GM19452 (cell line): ENCODE measurements around the gene CELF5.

Experiments
- ATAC-seq: cut with Tn5 transposase; IDR thresholded peaks from one replicate; pipeline ENCODE4 v1.9.1; 2021; ENCODE audit not compliant: unreplicated experiment

The CELF5 gene

DNA sequence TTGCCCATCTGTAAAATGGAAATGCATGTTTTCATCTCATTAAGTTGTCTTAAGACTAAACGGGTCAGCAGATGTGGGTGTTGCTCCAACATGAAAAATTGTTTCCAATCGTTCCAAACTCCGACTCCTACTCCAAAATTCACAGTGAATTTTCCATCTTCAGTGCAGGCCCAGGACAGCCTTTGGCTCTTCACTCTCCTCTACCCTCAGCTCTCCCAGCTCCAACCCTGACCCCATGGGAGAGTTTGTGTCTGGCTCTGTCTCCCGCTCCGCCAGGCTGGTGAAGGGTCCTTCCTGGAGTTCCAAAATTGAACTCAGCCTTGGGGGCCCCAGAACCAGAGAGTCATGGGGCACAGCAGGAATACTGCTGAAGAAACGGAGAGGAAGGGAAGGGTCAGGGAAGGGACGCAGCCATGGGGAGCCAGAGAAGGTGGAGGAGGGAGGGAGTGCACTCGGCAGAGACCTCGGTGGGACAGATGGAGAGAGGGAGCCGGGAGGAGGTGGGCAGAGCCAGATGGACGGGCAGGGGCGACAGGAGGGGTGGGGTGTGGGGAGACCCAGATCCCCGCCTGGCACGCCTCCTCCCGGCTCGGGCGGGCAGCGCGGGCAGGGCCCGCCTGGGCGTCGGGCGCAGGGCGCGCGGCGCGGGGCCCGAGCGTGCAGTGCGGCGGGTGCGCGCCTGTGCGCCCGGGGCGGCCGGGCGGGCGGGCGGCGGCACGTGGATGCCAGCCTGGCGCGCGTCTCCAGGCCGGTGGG is 45.6 kb downstream of the CELF5 start:
- no peak for ATAC-seq

DNA sequence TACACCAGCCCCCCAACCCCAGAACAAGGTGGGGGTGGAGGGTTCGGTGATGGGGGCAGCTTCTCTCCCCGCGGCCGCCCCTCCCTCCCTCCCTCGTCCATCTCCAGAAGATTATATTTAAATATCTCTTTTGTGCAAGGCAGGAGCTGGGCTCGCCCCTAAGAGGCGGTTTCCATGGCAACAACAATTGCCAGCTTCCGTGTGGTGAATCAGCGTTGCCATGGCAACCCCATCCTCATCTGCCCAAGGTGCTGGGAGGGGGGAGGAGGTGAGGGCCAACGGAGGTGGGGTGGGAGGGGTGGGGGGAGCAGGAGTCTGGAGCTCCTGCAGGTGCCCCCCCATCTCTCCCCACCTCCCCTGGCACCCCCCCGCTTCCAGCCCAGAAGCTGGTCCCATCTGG is 46.4 kb downstream of the CELF5 start:
- no peak for ATAC-seq

DNA sequence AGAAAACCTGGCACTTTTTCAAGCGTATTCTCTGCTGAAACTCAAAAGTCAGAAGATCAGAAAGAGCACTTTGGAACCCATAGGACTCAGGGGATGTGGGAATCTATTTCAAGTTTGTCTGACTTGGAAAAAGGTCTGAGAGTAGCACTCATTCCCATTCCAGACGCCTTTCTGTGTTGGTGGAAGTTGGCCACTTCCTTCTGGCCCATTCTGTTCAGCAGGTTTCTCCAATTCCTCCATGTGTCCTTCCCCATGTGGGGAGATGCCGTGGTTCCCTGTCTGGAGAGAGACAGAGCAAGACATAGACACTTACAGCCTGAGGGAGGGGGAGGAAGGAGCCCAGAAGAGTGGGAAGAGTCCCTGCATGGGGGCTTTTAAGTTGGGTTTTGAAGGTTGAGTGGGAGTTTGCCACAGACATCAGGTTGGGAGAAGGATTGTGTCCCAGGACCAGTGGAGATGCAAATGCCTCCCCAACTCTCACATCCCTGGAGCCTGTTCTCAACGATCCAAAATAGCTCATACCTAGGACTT is 48.0 kb downstream of the CELF5 start:
- no peak for ATAC-seq

DNA sequence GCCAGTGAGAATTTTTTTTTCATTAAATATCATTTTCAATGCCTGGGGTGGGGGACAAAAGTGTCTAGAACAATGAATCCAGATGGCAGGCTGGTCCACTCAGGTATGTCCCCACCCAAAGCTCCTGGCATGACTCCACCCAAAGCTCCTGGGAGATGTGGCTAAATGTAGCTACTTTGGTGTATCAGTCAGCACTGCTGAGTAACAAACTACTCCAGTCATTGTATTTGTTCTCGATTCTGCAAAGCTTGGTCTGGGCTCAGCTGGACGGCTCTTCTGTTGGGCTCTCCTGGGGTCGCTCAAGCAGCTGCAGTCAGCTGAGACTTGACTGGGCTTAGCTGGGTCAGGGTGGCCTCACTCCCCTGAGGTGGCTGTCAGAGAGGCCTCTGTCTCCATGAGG is 48.5 kb downstream of the CELF5 start:
- ATAC-seq = no peak

DNA sequence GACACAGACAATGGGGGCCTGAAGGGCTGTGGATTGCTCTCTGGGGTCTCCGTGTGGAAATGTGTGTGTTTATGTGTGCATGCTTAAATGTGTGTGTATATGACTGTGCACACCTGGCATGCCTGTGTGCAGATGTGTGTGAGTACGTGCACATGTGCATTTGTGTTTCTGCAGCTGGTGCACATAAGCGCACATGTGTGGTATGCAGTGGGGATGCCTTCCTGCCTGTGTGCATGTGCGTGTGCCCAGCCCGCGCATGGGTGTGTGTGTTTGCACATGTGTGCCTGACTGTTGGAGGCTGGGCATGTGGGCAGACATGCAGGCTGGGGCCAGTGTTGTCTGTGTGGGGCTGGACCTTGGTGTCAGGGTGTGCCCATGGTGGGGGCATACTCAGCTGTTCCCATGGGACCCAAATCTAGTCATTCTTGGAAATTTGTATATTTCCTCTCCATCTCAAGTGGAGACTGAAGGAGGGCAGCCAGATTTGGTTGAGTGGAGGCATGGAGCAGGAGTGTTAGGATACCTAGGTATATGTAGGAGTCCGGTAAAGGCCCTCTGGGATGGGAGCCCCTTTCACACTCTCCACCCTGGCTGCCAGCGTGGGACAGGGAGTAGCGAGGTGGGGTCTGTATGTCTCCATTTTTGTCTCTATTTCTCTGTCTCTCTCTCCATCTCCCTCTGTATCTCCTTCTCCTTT is 49.9 kb downstream of the CELF5 start:
- no peak for ATAC-seq

DNA sequence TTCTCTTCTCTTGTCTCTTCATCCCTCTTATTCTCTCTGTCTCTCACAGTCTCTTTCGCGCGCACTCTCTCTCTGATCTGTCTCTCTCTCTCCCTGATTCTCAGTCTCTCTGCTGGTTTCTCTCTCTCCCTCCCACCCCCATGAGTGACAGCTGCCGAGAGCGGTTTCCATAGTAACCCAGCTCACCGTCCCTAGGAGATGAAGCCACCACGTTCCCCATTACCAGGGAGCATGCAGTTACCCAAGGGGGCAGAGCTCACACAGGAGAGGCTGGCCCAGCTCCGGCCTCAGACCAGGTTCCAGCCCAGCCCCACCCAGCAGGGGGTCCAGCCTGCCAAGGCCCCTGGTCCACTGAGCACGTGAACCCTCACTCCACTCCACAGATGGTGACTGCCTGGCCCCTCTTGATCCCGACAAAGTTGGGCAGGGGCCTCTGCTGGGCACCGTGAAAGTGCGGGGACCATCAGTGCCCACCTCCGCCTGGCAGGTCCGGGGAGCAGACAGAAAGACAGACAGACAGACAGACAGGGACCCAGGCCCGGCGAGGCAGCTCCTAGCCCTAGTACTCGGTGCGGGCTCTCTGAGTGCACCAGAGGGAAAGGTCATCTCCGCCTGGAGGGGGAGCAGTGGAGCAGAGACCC is 50.6 kb downstream of the CELF5 start:
- ATAC-seq = no peak

DNA sequence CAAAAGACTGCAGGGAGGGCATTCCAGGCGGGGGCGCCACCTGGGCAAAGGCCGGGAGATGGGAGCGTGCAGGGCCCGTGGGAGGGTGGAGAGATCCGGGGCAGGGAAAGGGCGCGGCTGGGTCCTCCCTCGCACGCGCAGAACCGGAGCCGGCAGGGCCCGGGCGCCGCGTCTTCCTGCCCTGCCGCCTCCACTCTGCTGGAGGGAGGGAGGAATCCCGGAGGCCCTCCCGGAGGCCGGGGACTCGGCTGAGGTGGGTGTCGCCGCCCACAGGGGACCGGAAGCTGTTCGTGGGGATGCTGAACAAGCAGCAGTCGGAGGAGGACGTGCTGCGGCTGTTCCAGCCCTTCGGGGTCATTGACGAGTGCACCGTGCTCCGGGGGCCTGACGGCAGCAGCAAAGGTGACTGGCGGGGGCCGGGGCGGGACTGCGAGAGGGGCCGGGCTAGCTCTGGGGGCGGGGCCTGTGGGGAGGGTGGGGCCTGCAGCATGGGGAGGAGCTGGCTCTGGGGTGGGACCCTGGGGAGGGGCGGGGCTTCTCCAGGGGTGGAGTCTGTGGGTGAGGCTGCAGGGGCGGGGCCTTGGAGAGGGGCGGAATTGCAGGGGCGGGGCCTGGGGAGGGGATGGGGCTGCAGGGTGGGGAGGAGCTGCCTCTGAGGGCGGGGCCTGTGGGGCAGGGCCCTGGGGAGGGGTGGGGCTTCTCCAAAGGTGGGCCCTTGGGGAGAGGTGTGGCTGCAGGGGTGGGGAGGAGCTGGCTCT is 51.3 kb downstream of the CELF5 start:
- no peak for ATAC-seq

DNA sequence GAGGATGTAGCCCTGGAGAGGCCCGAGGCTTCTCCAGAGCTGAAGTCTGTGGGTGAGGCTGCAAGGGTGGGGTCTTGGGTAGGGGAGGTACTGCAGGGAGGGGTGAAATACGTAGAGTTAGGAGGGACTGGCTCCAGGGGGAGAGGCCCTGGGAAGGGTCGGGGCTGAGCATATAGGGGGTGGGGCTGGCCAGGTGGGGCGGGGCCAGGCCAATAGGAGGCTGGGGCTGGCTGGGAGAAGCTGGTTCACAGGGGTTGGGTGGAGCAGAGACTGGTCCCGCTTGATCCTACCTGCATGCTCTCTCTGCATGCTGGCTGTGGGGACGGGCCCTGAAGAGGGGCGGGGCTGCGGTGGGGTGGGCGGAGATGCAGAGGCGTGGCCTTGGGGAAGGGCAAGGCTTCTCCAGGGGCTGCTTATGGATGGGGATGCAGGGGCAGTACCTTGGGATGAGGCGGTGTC is 51.9 kb downstream of the CELF5 start:
- no peak for ATAC-seq

DNA sequence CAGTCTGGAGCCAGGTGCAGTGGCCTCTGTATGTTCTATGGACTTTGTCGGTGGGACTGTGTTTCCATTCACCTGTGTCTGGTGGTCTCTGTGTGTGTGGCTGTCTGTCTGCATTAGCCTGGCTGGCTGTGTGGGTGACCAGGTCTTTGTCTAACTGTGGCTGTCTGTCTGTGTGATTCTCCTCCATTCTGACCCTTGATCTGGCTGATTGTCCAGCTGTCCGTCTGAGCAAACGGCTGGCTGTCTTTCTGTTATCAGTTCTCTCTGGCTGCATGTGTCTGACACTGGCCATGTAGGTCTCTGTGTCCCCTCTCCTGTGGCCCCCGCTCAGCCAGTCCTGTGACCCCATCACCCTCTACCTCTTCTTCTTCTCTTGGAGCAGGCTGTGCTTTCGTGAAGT is 53.2 kb downstream of the CELF5 start:
- ATAC-seq = no peak

DNA sequence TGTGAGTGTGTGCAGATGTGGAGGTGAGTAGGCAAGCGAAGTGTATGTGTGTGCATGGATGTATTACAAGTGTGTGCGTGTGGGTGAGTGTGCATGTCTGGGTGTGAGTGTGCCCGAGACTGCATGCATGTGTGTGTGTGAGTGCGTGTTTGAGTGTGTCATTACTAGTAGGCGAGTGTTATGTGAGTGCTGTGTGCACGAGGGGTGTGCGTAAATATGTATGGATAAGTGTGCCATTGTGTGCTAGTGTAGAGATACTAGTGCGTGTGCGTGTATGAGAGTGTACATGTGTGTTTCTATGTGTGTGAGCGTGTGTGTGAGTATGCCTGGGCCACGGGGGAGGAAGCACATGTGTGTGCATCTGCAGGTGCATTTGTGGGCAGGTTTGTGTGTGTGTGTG is 53.8 kb downstream of the CELF5 start:
- ATAC-seq = no peak

DNA sequence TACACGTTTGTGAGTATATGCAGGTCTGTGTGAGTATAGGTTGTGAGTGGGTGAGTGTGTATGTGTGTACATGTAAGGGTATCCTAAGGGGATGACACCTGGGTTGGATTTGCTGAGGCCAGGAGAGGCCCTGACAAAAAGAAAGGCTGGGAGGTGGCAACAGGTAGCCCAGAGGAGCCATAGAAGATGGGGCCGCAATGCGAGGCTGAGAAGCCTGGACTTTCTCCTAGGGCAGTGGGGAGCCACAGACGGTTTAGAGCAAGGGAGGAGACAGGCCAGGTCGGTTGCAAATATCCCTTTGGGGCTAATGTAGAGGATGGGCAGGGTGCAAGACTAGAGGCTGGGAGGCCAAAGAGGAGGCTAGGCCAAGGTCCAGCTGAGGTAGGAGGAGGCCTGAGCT is 54.3 kb downstream of the CELF5 start:
- no peak for ATAC-seq

DNA sequence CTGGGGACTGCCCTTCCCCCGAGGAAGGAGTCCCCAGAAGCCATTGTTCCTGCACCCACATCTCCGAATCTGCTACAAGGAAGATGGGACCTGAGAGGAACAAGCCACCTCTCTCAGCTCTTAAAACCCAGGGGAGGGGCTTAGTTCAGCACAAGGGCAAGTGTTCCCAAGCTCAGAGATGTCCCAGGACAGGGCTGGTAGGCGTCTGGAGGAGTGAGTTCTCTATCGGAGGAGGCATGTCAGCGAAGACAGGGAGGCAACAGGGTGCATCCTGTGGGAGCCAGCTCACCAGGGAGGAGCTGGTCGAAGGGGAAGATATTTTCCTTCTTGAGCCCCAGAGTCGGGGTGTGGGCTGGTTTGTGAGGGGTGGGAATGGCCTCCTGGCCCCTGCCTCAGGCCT is 54.8 kb downstream of the CELF5 start:
- no peak for ATAC-seq

DNA sequence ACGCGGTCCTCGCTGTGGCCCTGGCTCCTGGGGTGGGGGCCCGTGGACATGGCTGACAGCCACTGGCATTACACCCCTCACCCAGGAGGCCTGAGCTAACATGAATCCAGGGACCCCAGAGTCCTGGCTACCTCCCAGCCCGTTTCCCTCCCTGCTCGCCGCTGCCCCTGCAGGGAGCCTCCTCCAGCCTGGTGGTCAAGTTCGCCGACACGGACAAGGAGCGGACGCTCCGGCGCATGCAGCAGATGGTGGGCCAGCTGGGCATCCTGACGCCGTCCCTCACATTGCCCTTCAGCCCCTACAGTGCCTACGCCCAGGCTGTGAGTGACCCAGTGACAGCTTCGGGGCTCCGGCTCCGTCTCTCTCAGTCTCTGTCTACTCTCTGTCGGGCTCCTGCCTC is 56.6 kb downstream of the CELF5 start:
- ATAC-seq = no peak

DNA sequence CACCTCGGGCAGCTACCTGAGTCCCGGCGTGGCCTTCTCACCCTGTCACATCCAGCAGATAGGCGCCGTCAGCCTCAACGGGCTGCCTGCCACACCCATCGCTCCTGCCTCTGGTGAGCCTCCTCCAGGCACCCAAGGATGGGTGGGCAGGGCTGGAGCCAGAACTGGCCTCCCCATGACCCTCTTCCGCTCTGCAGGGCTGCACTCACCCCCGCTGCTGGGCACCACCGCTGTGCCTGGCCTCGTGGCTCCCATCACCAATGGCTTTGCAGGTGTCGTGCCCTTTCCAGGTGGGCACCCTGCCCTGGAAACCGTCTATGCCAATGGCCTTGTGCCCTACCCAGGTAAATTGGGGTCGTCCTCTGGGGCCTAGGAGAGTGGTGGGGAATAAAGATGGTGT is 57.7 kb downstream of the CELF5 start:
- ATAC-seq = no peak

DNA sequence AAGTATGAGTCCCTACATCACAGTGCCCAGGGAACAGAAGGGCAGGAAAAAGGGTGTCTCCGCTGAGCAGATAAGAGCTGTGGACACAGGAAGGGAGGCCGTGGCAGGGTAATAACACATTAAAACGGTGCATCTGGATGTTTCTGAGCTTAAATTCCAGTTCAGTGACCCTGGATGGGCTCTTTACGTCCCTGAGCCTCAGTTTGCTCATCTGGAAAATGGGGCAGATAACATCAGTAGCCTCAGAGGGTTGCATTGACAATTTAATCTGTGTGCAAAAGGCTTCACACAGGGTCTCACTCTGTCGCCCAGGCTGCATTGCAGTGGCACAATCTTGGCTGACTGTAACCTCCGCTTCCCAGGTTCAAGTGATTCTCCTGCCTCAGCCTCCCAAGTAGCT is 58.1 kb downstream of the CELF5 start:
- ATAC-seq = no peak

DNA sequence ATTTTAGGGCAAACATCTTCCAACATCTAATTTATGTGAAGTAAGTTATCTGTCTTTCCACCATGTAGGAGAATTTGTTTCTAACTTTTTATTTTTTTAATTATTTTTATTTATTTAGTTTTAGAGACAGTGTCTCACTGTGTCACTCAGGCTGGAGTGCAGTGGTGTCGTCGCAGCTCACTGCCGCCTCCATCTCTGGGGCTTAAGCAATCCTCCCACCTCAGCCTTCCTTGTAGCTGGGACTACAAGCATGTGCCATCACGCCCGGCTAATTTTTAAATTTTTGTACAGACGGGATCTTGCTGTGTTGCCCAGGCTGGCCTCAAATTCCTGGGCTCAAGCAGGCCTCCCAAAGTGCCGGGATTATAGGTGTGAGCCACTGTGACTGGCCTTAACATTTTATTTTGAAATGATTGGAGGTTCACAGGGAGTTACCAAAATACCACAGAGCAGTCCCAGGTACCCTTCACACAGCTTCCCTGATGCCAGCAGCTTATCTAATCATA is 58.8 kb downstream of the CELF5 start:
- ATAC-seq = no peak

DNA sequence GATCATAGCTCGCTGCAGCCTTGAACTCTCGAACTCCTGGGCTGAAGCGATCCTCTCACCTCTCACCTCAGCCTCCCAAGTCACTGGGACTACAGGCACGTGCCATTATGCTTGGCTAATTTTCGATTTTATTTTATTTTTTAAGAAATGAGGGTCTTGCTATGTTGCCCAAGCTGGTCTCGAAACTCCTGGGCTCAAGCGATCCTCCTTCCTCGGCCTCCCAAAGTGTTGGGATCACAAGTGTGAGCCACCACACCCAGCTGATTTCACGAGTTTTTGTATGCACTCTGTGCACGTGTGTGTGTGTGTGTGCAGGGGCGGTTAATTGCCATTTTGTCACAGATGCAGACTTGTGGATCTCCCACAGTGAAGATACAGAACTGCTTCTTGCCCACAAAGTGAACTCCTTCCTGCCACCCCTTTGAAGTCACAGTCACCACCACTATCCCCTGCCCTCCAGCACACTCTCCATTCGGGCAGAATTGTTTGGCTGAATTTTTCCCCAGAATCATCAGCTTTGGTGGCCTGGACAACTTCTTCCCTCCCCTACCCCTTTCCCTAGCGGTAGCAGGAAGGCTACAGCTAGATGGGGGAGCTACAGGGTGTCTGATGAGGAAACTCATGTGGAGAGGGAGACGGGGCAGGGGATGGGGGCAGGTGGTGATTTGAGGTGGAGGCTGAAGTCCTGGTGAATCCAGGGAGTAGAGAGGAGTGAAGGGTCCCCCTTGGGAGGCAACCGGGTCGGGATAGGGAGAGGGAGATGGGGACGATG is 59.6 kb downstream of the CELF5 start:
- ATAC-seq = no peak

DNA sequence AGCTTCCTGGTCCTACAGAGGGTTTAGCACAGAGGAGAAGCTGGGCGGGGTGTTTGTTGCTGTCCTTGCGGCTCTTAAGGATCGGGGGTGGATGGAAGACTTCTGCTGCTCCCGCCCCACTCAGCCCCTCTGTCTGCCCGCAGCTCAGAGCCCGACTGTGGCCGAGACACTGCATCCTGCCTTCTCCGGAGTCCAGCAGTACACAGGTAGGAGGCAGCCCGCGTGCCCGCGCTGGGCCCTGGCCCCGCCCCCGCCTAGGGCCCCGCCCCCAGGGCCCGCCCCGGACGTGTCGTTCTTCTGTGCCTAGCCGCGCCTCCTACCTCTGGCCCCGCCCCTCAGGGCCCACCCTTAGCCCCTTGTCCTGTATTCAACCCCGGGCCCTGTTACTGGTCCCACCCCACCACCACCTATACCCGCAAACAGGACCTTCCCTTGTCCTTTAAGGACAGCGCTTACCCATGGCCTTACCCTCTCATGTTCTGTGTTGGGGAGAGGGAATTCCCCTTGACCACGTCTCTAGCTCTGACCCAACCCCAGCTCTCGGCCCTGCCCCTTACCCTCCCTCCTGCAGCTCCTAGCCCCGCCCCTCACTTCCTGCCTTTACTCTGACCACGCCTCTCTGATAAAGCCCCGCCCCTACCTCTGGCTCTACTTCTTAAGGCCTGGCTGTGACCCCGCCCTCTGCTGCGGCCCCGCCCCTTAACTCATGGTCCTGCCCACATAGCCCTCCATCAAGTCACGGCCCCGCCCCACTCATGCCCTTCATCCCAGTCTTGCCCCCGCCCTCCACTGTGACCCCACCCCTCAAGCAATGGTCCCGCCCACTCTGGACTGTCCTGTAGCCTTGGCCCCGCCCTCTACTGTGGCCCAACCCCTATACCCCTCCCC is 60.5 kb downstream of the CELF5 start:
- no peak for ATAC-seq

DNA sequence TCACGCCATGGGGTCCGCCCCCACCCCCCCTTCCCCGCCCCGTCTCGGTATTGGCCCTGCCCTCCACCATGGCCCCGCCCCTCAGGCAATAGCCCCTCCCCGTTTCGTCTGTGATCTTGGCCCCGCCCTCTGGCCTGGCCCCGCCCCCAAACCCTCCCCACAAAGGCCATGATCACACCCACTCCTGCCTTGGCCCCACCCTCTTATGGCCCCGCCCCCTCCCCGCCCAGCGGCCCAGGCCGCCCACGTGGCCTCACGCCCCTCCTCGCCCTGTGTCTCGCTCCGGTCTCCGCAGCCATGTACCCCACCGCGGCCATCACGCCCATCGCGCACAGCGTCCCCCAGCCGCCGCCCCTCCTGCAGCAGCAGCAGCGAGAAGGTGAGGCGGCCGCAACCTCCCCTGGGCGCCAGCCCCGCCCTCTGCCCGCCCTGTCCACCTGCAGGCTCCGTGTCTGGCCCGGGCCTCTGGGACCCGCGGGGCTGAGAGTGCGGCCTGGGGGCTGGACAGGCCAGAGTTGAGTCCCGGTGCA is 61.3 kb downstream of the CELF5 start:
- no peak for ATAC-seq
